ENCODE data around the gene PUSL1. TPM values are rescaled to one million over a fixed set of nuclear protein-coding genes. Genes with fewer than 3 reads are reported as not detected.
A peak's percentile ranks its signal among the peaks of the same experiment; 100 is the strongest.

PUSL1 gene
- total and polyA plus RNA-seq, 2 donors from 2014 or later: 12.6 to 13.9 TPM

- no peak for FAIRE-seq
These were observed 34.0 kb upstream of the PUSL1 start for GRCh38 chr1:1274299-1274930.

DNA sequence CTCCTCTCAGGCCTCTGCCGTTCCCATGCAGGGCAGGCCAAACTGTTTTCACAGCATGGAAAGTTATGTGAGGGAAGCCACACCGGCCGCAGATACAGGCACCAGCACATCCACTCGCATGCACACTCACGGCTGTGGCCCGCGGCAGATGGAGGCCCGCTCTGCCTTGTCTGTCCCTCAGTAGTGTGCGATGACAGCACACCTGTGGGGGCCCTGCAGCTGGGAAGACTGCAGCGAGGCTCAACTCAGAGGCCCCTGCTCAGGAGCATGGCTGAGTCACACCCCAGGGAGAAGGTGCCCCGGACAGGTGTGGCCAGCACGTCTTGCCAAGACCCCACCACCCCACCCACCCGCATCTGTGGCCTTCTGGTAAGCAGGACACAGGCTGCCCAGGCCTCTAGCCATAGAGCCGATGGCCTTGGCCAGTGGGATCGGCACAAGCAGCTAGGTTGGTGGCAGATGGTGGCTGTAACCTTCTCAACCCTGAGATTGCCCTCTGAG lies 33.4 kb upstream of the PUSL1 start:
- DNase-seq: peak in 1 of 5 donors; percentile 76
- no peak for FAIRE-seq
- Histone ChIP-seq H3K36me3 (ENCODE audit: control insufficient read depth in 2 of 3, insufficient read depth in 3 of 3, low read length in 3 of 3) (peaks cover 0 to 5% (median 0%) of the 10 kb centered on the region in 3 donors), H3K27ac (ENCODE audit: low read depth in 2 of 2, low read length in 2 of 2) (no peak overlapping the region), H3K4me1 (ENCODE audit: control insufficient read depth in 2 of 3, insufficient read depth in 2 of 3, low read depth in 1 of 3, low read length in 3 of 3) (peaks cover 0 to 29% (median 25%) of the 10 kb centered on the region in 3 donors), H3K4me3 (ENCODE audit: low read length in 3 of 3) (peak overlapping the region in 1 of 3 donors; percentile 87), H3K9ac (ENCODE audit: low read length in 3 of 3) (no peak overlapping the region), H3K27me3 (ENCODE audit: control insufficient read depth, insufficient read depth, low read length) (no peaks in the 10 kb centered on the region), H3K9me3 (ENCODE audit: control insufficient read depth in 2 of 3, insufficient read depth in 1 of 3, low read length in 3 of 3) (no peaks in the 10 kb centered on the region)
- intact Hi-C loops (cut with DNase I): no loop called here
- no peak for TF ChIP-seq CTCF (IDR thresholded peaks at IDR 0.05; ENCODE audit: borderline replicate concordance, extremely low read depth, insufficient read depth)

More at GRCh38 chr1:1274299-1274930, 34.0 kb upstream of the PUSL1 start:
- Histone ChIP-seq H3K9me3 (ENCODE audit: control insufficient read depth in 2 of 3, insufficient read depth in 1 of 3, low read length in 3 of 3) (no peaks in the 10 kb centered on the region), H3K9ac (ENCODE audit: low read length in 3 of 3) (peak overlapping the region in 2 of 3 donors; percentile 51 to 61), H3K36me3 (ENCODE audit: control insufficient read depth in 2 of 3, insufficient read depth in 3 of 3, low read length in 3 of 3) (peaks cover 0 to 5% (median 0%) of the 10 kb centered on the region in 3 donors), H3K4me1 (ENCODE audit: control insufficient read depth in 2 of 3, insufficient read depth in 2 of 3, low read depth in 1 of 3, low read length in 3 of 3) (peaks cover 0 to 29% (median 25%) of the 10 kb centered on the region in 3 donors), H3K4me3 (ENCODE audit: low read length in 3 of 3) (peak overlapping the region; percentile 44 to 87 (median 49)), H3K27ac (ENCODE audit: low read depth in 2 of 2, low read length in 2 of 2) (peak overlapping the region in 1 of 2 donors; percentile 32), H3K27me3 (ENCODE audit: control insufficient read depth, insufficient read depth, low read length) (no peaks in the 10 kb centered on the region)
- intact Hi-C loops (cut with DNase I): no loop called here
- peak in 1 of 5 donors; percentile 57 for DNase-seq
- peak; percentile 27 for TF ChIP-seq CTCF (IDR thresholded peaks at IDR 0.05; ENCODE audit: borderline replicate concordance, extremely low read depth, insufficient read depth)

DNA sequence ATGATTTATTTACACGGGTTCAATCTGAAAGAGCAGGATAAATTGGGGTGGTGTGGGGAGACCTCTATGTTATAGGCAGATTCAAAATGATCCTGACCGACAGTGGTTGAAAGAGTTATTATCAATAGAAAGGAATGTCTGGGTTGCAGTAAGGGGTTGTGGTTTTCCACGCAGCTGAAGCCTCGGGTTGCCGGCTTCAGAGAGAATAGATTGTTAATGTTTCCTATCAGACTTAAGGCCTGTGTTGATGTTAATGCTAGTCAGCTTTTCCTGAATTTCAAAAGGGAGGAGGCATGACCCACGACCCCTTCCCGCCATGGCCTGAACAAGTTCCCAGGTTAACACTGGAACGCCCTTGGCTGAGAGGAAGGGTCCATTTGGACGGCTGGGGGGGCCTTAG lies 32.6 kb upstream of the PUSL1 start:
- no peaks in the 10 kb centered on the region for H3K27me3 ChIP-seq (ENCODE audit: control insufficient read depth, insufficient read depth, low read length)
- intact Hi-C loops (cut with DNase I): no loop called here
- H3K4me3 ChIP-seq (ENCODE audit: low read length in 3 of 3): no peak overlapping the region
- FAIRE-seq: no peak
- peaks cover 0 to 5% (median 0%) of the 10 kb centered on the region in 3 donors for H3K36me3 ChIP-seq (ENCODE audit: control insufficient read depth in 2 of 3, insufficient read depth in 3 of 3, low read length in 3 of 3)
- DNase-seq: no peak
- H3K9ac ChIP-seq (ENCODE audit: low read length in 3 of 3): no peak overlapping the region
- H3K4me1 ChIP-seq (ENCODE audit: control insufficient read depth in 2 of 3, insufficient read depth in 2 of 3, low read depth in 1 of 3, low read length in 3 of 3): peaks cover 0 to 23% (median 22%) of the 10 kb centered on the region in 3 donors
- H3K9me3 ChIP-seq (ENCODE audit: control insufficient read depth in 2 of 3, insufficient read depth in 1 of 3, low read length in 3 of 3): no peaks in the 10 kb centered on the region
- no peak overlapping the region for H3K27ac ChIP-seq (ENCODE audit: low read depth in 2 of 2, low read length in 2 of 2)
- TF ChIP-seq CTCF (IDR thresholded peaks at IDR 0.05; ENCODE audit: borderline replicate concordance, extremely low read depth, insufficient read depth): no peak

All from kidney (tissue), 14 donors.